HUES64 (cell line): ENCODE measurements around the gene CYTL1.

Experiments used
- H3K27ac ChIP-seq: 2 replicates; pipeline ENCODE4 v1.7.0; 2013; ENCODE audit warnings: low read depth, low read length, inconsistent platforms
- H3K27me3 ChIP-seq: 2 replicates; pipeline ENCODE4 v1.6.1; 2013; ENCODE audit warnings: mild to moderate bottlenecking, low read length; ENCODE audit not compliant: insufficient read depth
- H3K36me3 ChIP-seq: 2 replicates; pipeline ENCODE4 v1.6.1; 2013; ENCODE audit warnings: mild to moderate bottlenecking, low read length; ENCODE audit not compliant: insufficient read depth
- H3K4me1 ChIP-seq: 2 replicates; pipeline ENCODE4 v1.6.1; 2013; ENCODE audit warnings: mild to moderate bottlenecking, low read length, moderate library complexity; ENCODE audit not compliant: insufficient read depth
- H3K4me3 ChIP-seq: 2 replicates; pipeline ENCODE4 v1.5.1; 2013; ENCODE audit warnings: mild to moderate bottlenecking, low read length, moderate library complexity
- H3K9ac ChIP-seq: 2 replicates; pipeline ENCODE4 v1.6.1; 2013; ENCODE audit warnings: mild to moderate bottlenecking, low read depth, low read length
- H3K9me3 ChIP-seq: 2 replicates; pipeline ENCODE4 v1.6.1; 2013; ENCODE audit warnings: low read depth, low read length; ENCODE audit not compliant: insufficient read depth
- WGBS: fragments of 150-250, 120-280 bp; methylation state at CpG from one replicate; pipeline ENCODE4 v1.1.7; 2013; ENCODE audit warnings: missing lambda C conversion rate; 5-methylcytosine and 5-hydroxymethylcytosine counted together

Gene CYTL1

GRCh38 chr4:4968161-4968725, 51.0 kb downstream of the CYTL1 start:
- H3K27me3 ChIP-seq, result no peaks in the 10 kb centered on the region
- H3K27ac ChIP-seq, result no peak overlapping the region
- H3K36me3 ChIP-seq, result no peaks in the 10 kb centered on the region
- peaks cover 7% of the 10 kb centered on the region; the same call in 1 of the 2 replicates for H3K9me3 ChIP-seq
- no peak overlapping the region for H3K9ac ChIP-seq
- WGBS, result 89% methylated on average over 4 of the region's 4 CpGs
- H3K4me3 ChIP-seq, result no peak overlapping the region
- no peaks in the 10 kb centered on the region for H3K4me1 ChIP-seq
